ENCODE results near the gene NLK. TPM values are rescaled to one million over a fixed set of nuclear protein-coding genes. Genes with fewer than 3 reads are reported as not detected.

Gene NLK
- total RNA-seq, 1 experiment from 2014 or later = 12.8 TPM

DNA sequence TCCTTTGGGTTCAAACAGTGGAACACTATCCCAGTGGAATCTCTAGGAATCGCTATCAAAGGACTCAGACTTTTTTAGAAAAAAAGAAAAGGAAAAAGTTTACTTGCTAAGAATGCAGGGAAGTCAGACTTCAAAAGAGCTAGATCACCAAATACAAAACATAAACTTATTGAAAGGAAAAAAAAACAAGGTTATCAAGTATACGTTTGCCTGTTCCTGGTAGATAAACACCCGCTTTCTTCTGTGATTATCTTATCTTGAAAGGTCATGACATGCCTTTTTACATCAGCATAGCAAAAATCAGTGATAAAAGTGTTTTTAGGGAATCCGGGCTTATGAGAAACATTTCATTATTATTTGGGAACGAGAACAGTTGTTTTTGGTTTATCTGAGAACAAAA, 147.2 kb downstream of the NLK start:
- TF ChIP-seq ELF1 (IDR thresholded peaks at IDR 0.05; ENCODE audit: borderline replicate concordance, low read depth) = no peak
- no peak for TF ChIP-seq EZH2 (IDR thresholded peaks at IDR 0.05)
- H3K9me2 ChIP-seq (ENCODE audit: insufficient read depth) = no peaks in the 10 kb centered on the region
- POLR2A ChIA-PET = no interaction called here
- H2AFZ ChIP-seq (ENCODE audit: low read depth, low read length, poor library complexity, severe bottlenecking) = no peak overlapping the region
- intact Hi-C loops (cut with micrococcal nuclease) = no loop called here
- H3K36me3 ChIP-seq (ENCODE audit: control insufficient read depth in 1 of 2, insufficient read depth in 2 of 2, low read length in 2 of 2) = no peaks in the 10 kb centered on the region; a peak in 2 of 4 replicates
- H3K4me3 ChIP-seq (replicated peaks in 1 of 2; ENCODE audit: low read depth in 1 of 2, low read length in 2 of 2) = no peak overlapping the region
- no peaks in the 10 kb centered on the region for H3K27me3 ChIP-seq (ENCODE audit: insufficient read depth, low read length)
- BruUV-seq (replicated peaks) = no TSS peak
- ATAC-seq (no peak), DNase-seq (ENCODE audit: low read depth, low spot score) (no peak)
- H3K4me1 ChIP-seq (ENCODE audit: control insufficient read depth in 1 of 2, insufficient read depth in 2 of 2, low read length in 2 of 2) = no peaks in the 10 kb centered on the region
- H3K4me2 ChIP-seq (ENCODE audit: low read length) = no peak overlapping the region
- H3K79me2 ChIP-seq (ENCODE audit: insufficient read depth, low read length) = no peaks in the 10 kb centered on the region
- CTCF ChIA-PET = no interaction called here
- H4K20me1 ChIP-seq (ENCODE audit: insufficient read depth) = no peaks in the 10 kb centered on the region
- no peaks in the 10 kb centered on the region for H3K9me3 ChIP-seq (ENCODE audit: control insufficient read depth in 1 of 2, insufficient read depth in 1 of 2, low read depth in 1 of 2, low read length in 2 of 2)
- H3K27ac ChIP-seq (ENCODE audit: low read depth, low read length) = no peak overlapping the region
- RAD21 ChIA-PET (ENCODE audit: low non-redundant PET in 1 of 2, low total read pairs in 2 of 2, uncharacterized antibody in 2 of 2, unreplicated experiment in 2 of 2) = no interaction called here
- H3K9ac ChIP-seq (ENCODE audit: low read length) = no peak overlapping the region

DNA sequence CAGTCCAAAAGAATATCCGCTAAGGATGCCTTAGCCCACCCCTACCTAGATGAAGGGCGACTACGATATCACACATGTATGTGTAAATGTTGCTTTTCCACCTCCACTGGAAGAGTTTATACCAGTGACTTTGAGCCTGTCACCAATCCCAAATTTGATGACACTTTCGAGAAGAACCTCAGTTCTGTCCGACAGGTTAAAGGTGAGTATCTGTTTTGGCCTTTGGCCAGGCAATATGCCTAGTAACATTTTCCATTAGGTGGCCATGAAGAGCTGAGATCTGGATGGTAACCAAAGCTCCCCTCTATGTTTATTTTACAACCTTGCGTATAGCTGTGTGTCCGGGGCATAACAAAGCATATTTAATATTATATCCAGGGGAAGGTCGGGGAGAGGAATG, 148.5 kb downstream of the NLK start:
- no TSS peak for BruUV-seq (replicated peaks)
- H3K4me2 ChIP-seq (ENCODE audit: low read length) = no peak overlapping the region
- H2AFZ ChIP-seq (ENCODE audit: low read depth, low read length, poor library complexity, severe bottlenecking) = no peak overlapping the region
- ATAC-seq (no peak), DNase-seq (ENCODE audit: low read depth, low spot score) (no peak)
- ChIA-PET POLR2A (no interaction called here), CTCF (no interaction called here), RAD21 (ENCODE audit: low non-redundant PET in 1 of 2, low total read pairs in 2 of 2, uncharacterized antibody in 2 of 2, unreplicated experiment in 2 of 2) (no interaction called here)
- no peaks in the 10 kb centered on the region for H3K27me3 ChIP-seq (ENCODE audit: insufficient read depth, low read length)
- H3K4me3 ChIP-seq (replicated peaks in 1 of 2; ENCODE audit: low read depth in 1 of 2, low read length in 2 of 2) = no peak overlapping the region
- no peak overlapping the region for H3K9ac ChIP-seq (ENCODE audit: low read length)
- no peaks in the 10 kb centered on the region for H3K4me1 ChIP-seq (ENCODE audit: control insufficient read depth in 1 of 2, insufficient read depth in 2 of 2, low read length in 2 of 2)
- intact Hi-C loops (cut with micrococcal nuclease) = no loop called here
- H3K79me2 ChIP-seq (ENCODE audit: insufficient read depth, low read length) = no peaks in the 10 kb centered on the region
- H3K9me3 ChIP-seq (ENCODE audit: control insufficient read depth in 1 of 2, insufficient read depth in 1 of 2, low read depth in 1 of 2, low read length in 2 of 2) = no peaks in the 10 kb centered on the region
- no peaks in the 10 kb centered on the region; a peak in 2 of 4 replicates for H3K36me3 ChIP-seq (ENCODE audit: control insufficient read depth in 1 of 2, insufficient read depth in 2 of 2, low read length in 2 of 2)
- H3K27ac ChIP-seq (ENCODE audit: low read depth, low read length) = no peak overlapping the region
- H4K20me1 ChIP-seq (ENCODE audit: insufficient read depth) = no peaks in the 10 kb centered on the region
- H3K9me2 ChIP-seq (ENCODE audit: insufficient read depth) = no peaks in the 10 kb centered on the region
- TF ChIP-seq TCF7L2 (IDR thresholded peaks at IDR 0.05; ENCODE audit: borderline replicate concordance, extremely low read depth, insufficient read depth, insufficient read length) (no peak), YY1 (IDR thresholded peaks at IDR 0.05; ENCODE audit: extremely low read depth, insufficient replicate concordance, low read depth, low read length) (no peak), ZFX (IDR thresholded peaks at IDR 0.05) (no peak), CEBPB (IDR thresholded peaks at IDR 0.05; ENCODE audit: low read depth) (no peak), RAD21 (IDR thresholded peaks at IDR 0.05; ENCODE audit: low read depth) (no peak), CBX3 (IDR thresholded peaks at IDR 0.05; ENCODE audit: low read depth) (no peak), ZNF274 (IDR thresholded peaks at IDR 0.05; ENCODE audit: low read depth, low read length) (no peak), FOSL1 (IDR thresholded peaks at IDR 0.05; ENCODE audit: low read depth) (no peak), SIN3A (IDR thresholded peaks at IDR 0.05; ENCODE audit: low read depth) (no peak), POLR2AphosphoS5 (IDR thresholded peaks at IDR 0.05; ENCODE audit: low read depth, low read length) (no peak), EGR1 (IDR thresholded peaks at IDR 0.05; ENCODE audit: low read depth) (no peak)
- TF ChIP-seq, protein P1, sequence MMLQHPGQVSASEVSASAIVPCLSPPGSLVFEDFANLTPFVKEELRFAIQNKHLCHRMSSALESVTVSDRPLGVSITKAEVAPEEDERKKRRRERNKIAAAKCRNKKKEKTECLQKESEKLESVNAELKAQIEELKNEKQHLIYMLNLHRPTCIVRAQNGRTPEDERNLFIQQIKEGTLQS (IDR thresholded peaks at IDR 0.05) = no peak
- TF ChIP-seq, protein P2, sequence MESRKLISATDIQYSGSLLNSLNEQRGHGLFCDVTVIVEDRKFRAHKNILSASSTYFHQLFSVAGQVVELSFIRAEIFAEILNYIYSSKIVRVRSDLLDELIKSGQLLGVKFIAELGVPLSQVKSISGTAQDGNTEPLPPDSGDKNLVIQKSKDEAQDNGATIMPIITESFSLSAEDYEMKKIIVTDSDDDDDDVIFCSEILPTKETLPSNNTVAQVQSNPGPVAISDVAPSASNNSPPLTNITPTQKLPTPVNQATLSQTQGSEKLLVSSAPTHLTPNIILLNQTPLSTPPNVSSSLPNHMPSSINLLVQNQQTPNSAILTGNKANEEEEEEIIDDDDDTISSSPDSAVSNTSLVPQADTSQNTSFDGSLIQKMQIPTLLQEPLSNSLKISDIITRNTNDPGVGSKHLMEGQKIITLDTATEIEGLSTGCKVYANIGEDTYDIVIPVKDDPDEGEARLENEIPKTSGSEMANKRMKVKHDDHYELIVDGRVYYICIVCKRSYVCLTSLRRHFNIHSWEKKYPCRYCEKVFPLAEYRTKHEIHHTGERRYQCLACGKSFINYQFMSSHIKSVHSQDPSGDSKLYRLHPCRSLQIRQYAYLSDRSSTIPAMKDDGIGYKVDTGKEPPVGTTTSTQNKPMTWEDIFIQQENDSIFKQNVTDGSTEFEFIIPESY (IDR thresholded peaks at IDR 0.05; ENCODE audit: extremely low read depth, insufficient replicate concordance, low read length) = no peak
- TF ChIP-seq, protein P3, sequence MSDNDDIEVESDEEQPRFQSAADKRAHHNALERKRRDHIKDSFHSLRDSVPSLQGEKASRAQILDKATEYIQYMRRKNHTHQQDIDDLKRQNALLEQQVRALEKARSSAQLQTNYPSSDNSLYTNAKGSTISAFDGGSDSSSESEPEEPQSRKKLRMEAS (IDR thresholded peaks at IDR 0.05) = no peak
- TF ChIP-seq, protein P4, sequence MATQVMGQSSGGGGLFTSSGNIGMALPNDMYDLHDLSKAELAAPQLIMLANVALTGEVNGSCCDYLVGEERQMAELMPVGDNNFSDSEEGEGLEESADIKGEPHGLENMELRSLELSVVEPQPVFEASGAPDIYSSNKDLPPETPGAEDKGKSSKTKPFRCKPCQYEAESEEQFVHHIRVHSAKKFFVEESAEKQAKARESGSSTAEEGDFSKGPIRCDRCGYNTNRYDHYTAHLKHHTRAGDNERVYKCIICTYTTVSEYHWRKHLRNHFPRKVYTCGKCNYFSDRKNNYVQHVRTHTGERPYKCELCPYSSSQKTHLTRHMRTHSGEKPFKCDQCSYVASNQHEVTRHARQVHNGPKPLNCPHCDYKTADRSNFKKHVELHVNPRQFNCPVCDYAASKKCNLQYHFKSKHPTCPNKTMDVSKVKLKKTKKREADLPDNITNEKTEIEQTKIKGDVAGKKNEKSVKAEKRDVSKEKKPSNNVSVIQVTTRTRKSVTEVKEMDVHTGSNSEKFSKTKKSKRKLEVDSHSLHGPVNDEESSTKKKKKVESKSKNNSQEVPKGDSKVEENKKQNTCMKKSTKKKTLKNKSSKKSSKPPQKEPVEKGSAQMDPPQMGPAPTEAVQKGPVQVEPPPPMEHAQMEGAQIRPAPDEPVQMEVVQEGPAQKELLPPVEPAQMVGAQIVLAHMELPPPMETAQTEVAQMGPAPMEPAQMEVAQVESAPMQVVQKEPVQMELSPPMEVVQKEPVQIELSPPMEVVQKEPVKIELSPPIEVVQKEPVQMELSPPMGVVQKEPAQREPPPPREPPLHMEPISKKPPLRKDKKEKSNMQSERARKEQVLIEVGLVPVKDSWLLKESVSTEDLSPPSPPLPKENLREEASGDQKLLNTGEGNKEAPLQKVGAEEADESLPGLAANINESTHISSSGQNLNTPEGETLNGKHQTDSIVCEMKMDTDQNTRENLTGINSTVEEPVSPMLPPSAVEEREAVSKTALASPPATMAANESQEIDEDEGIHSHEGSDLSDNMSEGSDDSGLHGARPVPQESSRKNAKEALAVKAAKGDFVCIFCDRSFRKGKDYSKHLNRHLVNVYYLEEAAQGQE (IDR thresholded peaks at IDR 0.05; ENCODE audit: low read depth) = no peak

All from HCT116 (cell line).